ENCODE results near the gene NDRG3.

NDRG3 gene

DNA sequence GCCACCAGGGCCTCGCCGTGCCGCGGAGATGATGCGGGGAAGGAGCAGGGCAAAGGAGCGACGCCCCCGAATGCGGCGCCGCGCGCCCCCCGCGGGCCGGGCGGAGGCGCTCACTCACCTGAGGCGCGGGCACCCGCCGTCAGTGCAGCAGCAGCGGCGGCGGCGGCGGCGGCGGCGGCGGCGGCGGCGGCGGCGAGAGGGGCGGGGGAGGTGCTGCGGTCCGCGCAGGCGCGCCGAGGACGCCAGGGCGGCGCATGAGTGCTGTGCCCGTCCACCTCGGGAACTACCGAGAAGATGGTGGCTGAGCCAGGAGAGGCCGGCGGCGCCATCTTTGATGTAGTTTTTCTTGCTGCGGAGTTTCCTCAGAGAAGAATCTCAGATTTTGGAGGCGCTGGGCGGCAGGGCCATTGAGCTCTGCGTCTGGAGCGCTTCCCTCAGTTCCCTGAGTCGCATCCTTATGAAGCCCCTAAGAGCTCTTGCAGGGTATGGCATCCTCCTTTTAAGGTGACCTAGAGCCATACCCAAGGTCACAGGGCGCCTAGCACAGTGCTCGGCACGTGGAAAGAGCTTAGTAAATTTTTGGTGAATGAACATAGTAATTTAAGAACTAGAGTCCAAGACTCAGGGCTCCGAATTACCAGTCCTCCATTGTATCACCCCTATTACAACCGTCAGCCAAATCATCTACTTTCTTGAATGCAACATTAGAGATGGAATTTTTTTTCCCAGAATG is at the start of gene NDRG3:
NDRG3 (minus strand) TSS at position 164 of the 733 bp plus-strand sequence. CDS start 24,355 bp downstream, outside the sequence.
- DNase-seq = peak; percentile 91

DNA sequence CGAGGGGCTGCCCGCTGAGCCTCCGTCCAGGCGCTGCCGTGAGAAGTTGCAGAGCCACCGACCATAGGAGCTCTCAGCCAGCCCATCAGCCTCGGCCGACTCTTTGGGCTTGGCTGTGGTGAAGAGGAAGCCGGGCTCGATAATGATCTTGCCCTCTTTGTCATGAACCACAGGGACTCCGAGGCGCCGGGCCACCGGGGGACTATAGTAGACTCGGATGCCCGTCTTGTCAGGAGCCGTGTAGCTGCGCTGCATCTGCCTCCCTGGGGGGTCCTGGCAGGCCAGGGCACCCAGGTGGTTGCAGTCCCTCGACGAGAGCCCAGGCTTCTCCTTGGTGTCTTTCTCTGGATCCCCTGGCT is 48.2 kb upstream of the NDRG3 start:
- DNase-seq = no peak

- DNase-seq = no peak
These were observed 47.6 kb upstream of the NDRG3 start for GRCh38 chr20:36793294-36794115.

GRCh38 chr20:36792422-36792821 is 46.5 kb upstream of the NDRG3 start:
- no peak for DNase-seq

DNA sequence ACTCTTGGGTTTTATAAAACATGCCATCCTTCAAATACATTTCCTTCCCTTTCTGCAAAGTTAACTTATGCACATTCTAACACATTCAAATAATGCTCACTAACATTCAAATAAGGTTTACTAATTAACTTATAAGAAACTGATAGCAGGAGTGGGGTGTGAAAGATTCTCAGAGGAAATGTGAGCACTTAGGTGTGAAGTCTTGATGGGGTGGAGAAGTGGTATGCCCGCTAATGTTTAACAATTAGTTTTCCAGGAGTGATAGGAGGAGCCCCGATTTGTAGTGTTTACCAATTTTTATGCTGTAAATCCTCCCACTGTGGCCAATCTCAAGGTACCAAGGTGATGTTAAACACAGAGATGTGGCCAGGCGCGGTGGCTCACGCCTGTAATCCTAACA is 46.0 kb upstream of the NDRG3 start:
- DNase-seq = no peak

DNA sequence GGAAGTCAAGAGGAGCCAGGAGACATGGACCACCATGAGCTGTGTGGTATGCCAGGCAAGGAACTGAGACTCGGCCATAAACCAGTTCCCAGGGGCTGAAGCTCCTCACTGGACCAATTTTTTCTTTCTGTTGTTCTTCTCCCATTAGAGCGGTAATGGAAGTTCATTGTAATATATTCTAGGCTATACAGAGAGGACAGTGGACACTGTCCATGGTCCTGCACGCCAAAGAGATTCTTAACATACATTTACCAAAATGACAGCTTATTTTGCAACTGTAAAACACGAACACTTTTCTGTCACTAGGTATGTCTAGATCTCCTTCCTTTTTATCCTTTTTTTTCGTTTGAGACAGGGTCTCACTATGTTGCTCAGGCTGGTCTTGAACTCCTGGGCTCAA is 40.8 kb upstream of the NDRG3 start:
- no peak for DNase-seq

DNA sequence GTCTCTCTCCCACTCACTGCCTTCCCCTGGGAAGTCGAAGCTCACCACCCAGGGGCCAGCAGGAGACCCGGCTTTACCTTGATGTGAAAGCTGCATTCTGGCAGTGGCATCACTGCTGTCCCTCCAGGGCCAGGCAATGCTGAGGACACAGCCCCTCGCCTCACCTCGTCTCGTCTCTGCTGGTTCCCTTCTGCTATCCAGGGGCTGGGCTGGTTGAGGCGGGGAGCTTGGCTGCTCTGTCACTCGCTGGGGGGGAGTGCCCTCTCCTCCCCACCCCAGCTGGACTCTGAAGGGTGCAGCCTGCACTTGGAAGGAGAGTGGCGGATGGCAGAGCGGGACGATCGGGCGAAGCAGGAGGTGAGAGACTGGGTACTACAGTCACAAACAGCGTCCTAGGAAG is 40.4 kb upstream of the NDRG3 start:
- DNase-seq = no peak

GRCh38 chr20:36785308-36785707 is 39.4 kb upstream of the NDRG3 start:
- no peak for DNase-seq

- DNase-seq = no peak
These were observed 39.0 kb upstream of the NDRG3 start for GRCh38 chr20:36784900-36785299.

GRCh38 chr20:36784116-36784515 is 38.2 kb upstream of the NDRG3 start:
- DNase-seq = no peak

DNA sequence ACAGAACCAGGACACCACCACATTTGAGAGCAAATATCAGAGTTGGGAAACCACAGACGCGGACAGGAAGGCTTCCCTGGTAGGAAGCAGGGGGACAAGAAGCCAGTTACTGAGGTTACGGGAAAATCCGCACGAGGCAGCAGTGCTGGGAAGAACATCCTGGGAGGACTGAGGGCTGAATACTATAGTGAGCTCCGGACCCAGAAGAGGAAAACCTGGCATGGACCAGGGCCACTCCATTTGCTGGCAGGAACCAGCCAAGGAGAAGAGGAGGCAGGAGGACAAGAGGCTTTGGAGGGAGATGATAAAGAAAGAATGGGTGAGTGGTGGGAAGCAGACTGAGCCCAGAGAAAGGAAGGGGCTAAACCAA is 33.8 kb upstream of the NDRG3 start:
- no peak for DNase-seq

DNA sequence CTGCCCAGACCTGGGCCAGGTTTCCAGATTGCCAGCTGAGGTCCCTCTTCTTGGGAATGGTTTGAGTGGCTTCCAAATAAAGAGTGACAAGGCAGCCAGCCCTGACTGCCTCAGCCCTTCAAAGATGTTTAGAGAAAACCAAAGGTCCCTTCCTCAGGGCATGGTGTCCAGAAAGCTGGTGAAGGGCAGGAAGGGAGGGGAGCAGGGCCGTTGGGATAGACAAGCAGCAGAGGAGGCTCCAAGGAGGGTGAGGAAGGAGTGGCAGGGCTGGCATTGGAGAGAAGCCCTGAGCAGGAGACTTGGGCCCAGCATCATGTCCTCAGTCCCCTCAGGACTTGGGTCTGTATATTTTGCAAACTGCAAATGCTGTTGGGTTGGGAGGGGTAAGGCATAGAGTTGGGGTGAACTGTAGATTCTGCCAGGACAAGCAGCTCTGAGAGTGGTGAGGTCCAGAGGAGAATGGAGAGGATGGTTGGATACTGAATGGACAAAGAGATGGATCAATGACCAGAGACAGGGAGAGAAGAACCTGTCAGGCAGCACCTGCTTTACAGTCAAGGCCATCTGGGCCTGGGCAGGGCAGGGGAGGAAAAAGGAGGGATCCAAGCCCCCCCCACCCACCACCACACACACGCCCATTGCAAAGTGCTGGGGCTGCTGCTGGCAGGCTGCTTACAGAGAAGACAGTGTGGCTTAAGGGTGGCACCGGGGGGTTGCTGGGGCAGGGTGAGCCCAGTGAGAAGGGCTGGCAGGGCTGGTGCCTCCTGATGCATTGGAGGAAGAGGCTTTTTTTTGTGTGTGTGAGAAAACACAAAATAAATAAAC is 33.2 kb upstream of the NDRG3 start:
- no peak for DNase-seq

DNA sequence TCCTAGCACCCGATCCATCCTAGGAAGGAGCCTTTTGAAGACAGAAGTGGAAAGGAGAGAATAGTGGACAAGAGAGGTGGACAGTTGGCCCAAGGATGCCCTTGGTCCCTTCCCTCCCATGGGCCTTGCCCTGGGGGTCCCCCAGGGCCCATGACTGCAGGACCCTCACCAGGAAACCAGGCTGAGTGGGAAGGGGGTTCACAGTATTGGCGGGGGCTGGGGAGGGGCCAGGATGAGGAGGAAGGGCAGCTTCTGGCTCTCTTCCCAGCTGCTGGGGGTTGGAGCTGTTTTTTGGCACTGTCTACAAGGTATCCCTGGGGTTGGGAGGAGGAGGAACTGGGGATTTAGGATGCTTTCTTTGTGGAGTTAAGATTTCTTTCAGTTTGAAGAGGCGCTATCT is 31.7 kb upstream of the NDRG3 start:
- DNase-seq = no peak

GRCh38 chr20:36777167-36777566 is 31.3 kb upstream of the NDRG3 start:
- DNase-seq = no peak

DNA sequence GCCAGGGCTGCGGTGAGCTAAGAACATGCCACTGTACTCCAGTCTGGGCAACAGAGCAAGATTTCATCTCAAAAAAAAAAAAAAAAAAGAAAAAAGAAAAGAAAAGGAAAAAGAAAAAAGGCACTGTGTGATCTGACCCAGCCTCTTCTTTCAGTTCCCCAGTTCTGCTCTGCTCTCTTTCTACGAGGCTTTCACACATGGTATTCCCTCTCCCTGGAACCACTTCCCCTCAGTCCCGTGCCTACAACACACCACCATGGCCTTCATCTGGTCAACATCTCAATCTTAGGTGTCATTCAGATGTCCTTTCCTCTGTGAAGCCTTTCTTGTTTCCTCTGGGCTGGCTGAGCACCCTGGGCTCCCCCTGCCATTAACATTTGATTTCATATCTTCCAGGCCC is 29.9 kb upstream of the NDRG3 start:
- no peak for DNase-seq

DNA sequence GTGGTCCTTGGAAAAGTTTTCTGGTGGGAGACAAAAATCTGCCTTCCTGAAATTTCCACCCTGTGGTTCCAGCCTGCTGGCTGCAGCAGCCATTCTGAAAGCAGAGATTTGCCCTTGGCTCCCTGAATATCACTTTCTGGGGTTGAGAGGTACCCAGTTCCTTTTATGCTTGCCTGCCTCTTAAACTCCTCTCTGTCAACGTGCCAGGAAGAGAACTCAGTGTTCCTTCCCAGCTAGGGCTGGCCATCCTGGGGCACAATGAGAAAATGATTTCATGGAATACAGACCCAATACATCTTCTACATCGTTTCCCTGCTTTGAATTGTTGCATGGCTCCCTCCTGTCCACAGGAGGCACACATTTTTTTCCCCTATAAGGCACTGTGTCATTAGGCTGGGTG is 29.3 kb upstream of the NDRG3 start:
- no peak for DNase-seq

- DNase-seq = peak; percentile 95
These were observed 27.9 kb upstream of the NDRG3 start, which contains the start of gene DSN1 for GRCh38 chr20:36773597-36774390. Gene DSN1 (minus strand): TSS chr20:36773763. CDS start chr20:36771458, 2,305 bp downstream.

DNA sequence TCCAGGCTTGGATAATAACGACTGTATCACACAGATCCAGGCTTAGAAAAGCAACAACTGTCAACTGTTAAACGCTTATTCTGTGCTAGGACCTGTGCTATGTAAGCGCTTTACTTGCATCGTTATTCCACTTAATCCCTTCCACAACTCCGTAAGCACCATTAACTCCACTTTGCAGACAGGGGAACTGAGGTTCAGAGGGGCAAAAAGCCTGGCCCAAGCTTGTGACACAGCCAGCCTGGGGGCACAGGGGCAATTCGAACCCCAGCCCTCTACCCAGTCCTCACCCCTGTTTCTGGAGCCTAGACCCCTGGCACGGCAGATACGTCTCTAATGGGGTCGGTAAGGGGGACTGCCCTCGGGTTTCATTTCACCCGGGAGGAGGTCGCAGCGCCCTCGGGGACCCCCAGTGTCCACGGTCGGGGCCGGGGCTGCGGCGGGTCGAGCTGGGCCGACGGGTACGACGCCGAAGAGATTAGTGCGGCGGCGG is 27.3 kb upstream of the NDRG3 start:
- DNase-seq = no peak

GRCh38 chr20:36770680-36771079 is 24.8 kb upstream of the NDRG3 start:
- no peak for DNase-seq

- DNase-seq = no peak
These were observed 23.0 kb upstream of the NDRG3 start for GRCh38 chr20:36768768-36769430.

- DNase-seq = no peak
These were observed 15.2 kb upstream of the NDRG3 start for GRCh38 chr20:36761125-36761524.

GRCh38 chr20:36760647-36761046 is 14.8 kb upstream of the NDRG3 start:
- DNase-seq = no peak

Data from stimulated activated naive CD4-positive, alpha-beta T cell treated with Interleukin-2 at 50 U/mL for 16 hours (primary cell).